Heart right ventricle (tissue), 16 donors: ENCODE data around the gene SLC29A1. TPM values are rescaled to one million over a fixed set of nuclear protein-coding genes. Genes with fewer than 3 reads are reported as not detected.

Experiments used
- ATAC-seq, 8 donors: fragments of 200-7000 bp; cut with Tn5 transposase; one replicate each; pipeline ENCODE4 v1.9.1; 2020; ENCODE audit warnings: mild to moderate bottlenecking in 8 of 8, moderate library complexity in 8 of 8, moderate number of reproducible peaks in 1 of 8
- DNase-seq, 2 donors: peaks; one replicate each; pipeline ENCODE4 v3.0.0-alpha.2; 2020
- H3K27ac ChIP-seq, 10 donors: fragments of 200-600 bp; sonication (generic) in 2 of 10; one replicate each; pipeline versions ENCODE4 v1.5.0 to v1.8.0; 2020 to 2022; ENCODE audit warnings: mild to moderate bottlenecking in 3 of 10
- H3K27me3 ChIP-seq, 7 donors: fragments of 200-600 bp; one replicate each; pipeline ENCODE4 v1.8.0; 2021 to 2022; ENCODE audit warnings: mild to moderate bottlenecking in 2 of 7
- H3K36me3 ChIP-seq, 9 donors: fragments of 200-600 bp; sonication (generic) in 1 of 9; one replicate each; pipeline versions ENCODE4 v1.5.0 to v1.8.0; 2020 to 2022; ENCODE audit warnings: mild to moderate bottlenecking in 2 of 9
- H3K4me1 ChIP-seq, 9 donors: fragments of 200-600 bp; sonication (generic) in 1 of 9; one replicate each; pipeline versions ENCODE4 v1.5.0 to v1.8.0; 2020 to 2022; ENCODE audit warnings: mild to moderate bottlenecking in 4 of 9
- H3K4me3 ChIP-seq, 10 donors: fragments of 200-600 bp; sonication (generic) in 2 of 10; one replicate each; pipeline versions ENCODE4 v1.5.0 to v1.8.0; 2020 to 2022; ENCODE audit warnings: mild to moderate bottlenecking in 7 of 10, moderate library complexity in 2 of 10
- H3K9me3 ChIP-seq, 11 donors: fragments of 200-600 bp in 10 of 11; sonication (generic) in 2 of 11; one replicate each; pipeline versions ENCODE4 v1.5.0 to v1.8.0; 2013 to 2022; ENCODE audit warnings: mild to moderate bottlenecking in 2 of 11, control low read depth in 1 of 11, moderate library complexity in 1 of 11
- CTCF ChIP-seq, 9 donors: fragments of 200-600 bp; sonication (generic) in 2 of 9; IDR thresholded peaks; one replicate each; pipeline versions ENCODE4 v1.5.0 to v1.8.0; 2021 to 2022; ENCODE audit warnings: antibody characterized with exemption in 9 of 9, mild to moderate bottlenecking in 5 of 9, moderate library complexity in 1 of 9
- WGBS, 2 donors: extraction: QIAGEN DNeasy Blood & Tissue Kit; methylation state at CpG; one replicate each; pipeline ENCODE4 v1.1.7; 2013; ENCODE audit warnings: inconsistent platforms in 1 of 2; 5-methylcytosine and 5-hydroxymethylcytosine counted together
- intact Hi-C, 10 donors: fragments of 100-400 bp; cut with DNase I; formaldehyde crosslinking; loops; one replicate each; pipeline versions ENCODE4 v1.11.1 to v1.14.2; 2022
- polyA plus RNA-seq, 2 donors: library from polyadenylated mRNA; stranded (reverse); fragments of 200-250 nt; gene quantifications; one replicate each; pipeline ENCODE4 v1.2.3, GENCODE V29; 2013
- total RNA-seq, 10 donors: library from RNA; stranded (reverse); fragmentation: NEBNext Ultra II Directional in 3 of 10; extraction: Animal tissue kit (Norgen Biotek cat#: 25700) in 3 of 10; gene quantifications; one replicate each; pipeline versions ENCODE4 v1.2.1 to v1.2.4, GENCODE V29; 2021 to 2023
- donor health status: Arrhythmogenic right ventricular cardiomyopathy.
- donor health status: ischemic (EF 13 %, LVEDD 7.1; RV severe dilation, severe dysfunction).
- donor health status: healthy with polysubstance abuse.
- donor health status: DM: no; HTN: yes; CAD: no.
- donor health status: DM: no; HTN: no; CAD: no.
- donor health status: ischemic (EF 25% LVEDD 6.9; RV normal size, moderate dysfunction).
- donor health status: ischemic (EF 25% LVEDD 5.7; RV mildly dilated, moderate dysfunction).
- donor health status: healthy.
- donor health status: DM: yes; HTN: yes; CAD: no.
- donor health status: Ischemic cardiomyopathy.
- donor health status: ischemic (EF 35%, LVEDD 5.7; RV mildly dilated, moderate dysfunction).
- donor health status: nonischemic (EF 11% LVEDD 7.7; RV severe dilation, severe dysfunction).
- donor health status: DM: yes; HTN: yes; CAD: no.
- donor health status: PGD.
- donor health status: ischemic (EF 29% LVEDD 5.4; RV normal size, mild dysfunction).
- donor health status: nonischemic (EF 23%, LVEDD 6.1; RV moderate dilation, normal function).

Gene SLC29A1
- total and polyA plus RNA-seq, 12 donors: 46.3 to 198 (median 136) TPM

GRCh38 chr6:44271914-44272313, 48.5 kb downstream of the SLC29A1 start:
- Histone ChIP-seq H3K9me3 (no peaks in the 10 kb centered on the region), H3K4me1 (peaks cover 0 to 10% (median 5%) of the 10 kb centered on the region in 9 donors), H3K36me3 (no peaks in the 10 kb centered on the region), H3K4me3 (no peak overlapping the region), H3K27me3 (peaks cover 23 to 92% (median 78%) of the 10 kb centered on the region in 7 donors), H3K27ac (no peak overlapping the region)
- DNase-seq (no peak), ATAC-seq (no peak)
- 29 to 59% methylated on average over 3 of the region's 3 CpGs for WGBS, 2 donors
- intact Hi-C loops: no loop called here
- no peak for TF ChIP-seq CTCF (IDR thresholded peaks at IDR 0.05)

- no peaks in the 10 kb centered on the region for H3K9me3 ChIP-seq
- DNase-seq (no peak), ATAC-seq (no peak)
- intact Hi-C loops: no loop called here
- no peaks in the 10 kb centered on the region for H3K36me3 ChIP-seq
- no peak overlapping the region for H3K4me3 ChIP-seq
- no peak overlapping the region for H3K27ac ChIP-seq
- peaks cover 0 to 10% (median 5%) of the 10 kb centered on the region in 9 donors for H3K4me1 ChIP-seq
- 76 to 84% methylated on average over 3 of the region's 3 CpGs for WGBS, 2 donors
- TF ChIP-seq CTCF (IDR thresholded peaks at IDR 0.05): no peak
- H3K27me3 ChIP-seq: peaks cover 23 to 97% (median 84%) of the 10 kb centered on the region in 7 donors
Observed at GRCh38 chr6:44272529-44272928, 49.1 kb downstream of the SLC29A1 start.

GRCh38 chr6:44272999-44273566, 49.7 kb downstream of the SLC29A1 start:
- peaks cover 0 to 10% (median 5%) of the 10 kb centered on the region in 9 donors for H3K4me1 ChIP-seq
- no peaks in the 10 kb centered on the region for H3K9me3 ChIP-seq
- DNase-seq (no peak), ATAC-seq (no peak)
- 86 to 91% methylated on average over 23 of the region's 23 CpGs for WGBS, 2 donors
- no peaks in the 10 kb centered on the region for H3K36me3 ChIP-seq
- peaks cover 23 to 99% (median 88%) of the 10 kb centered on the region in 7 donors for H3K27me3 ChIP-seq
- intact Hi-C loops: no loop called here
- no peak overlapping the region for H3K4me3 ChIP-seq
- no peak for TF ChIP-seq CTCF (IDR thresholded peaks at IDR 0.05)
- no peak overlapping the region for H3K27ac ChIP-seq

- Histone ChIP-seq H3K27me3 (peaks cover 23 to 99% (median 90%) of the 10 kb centered on the region in 7 donors), H3K9me3 (no peaks in the 10 kb centered on the region), H3K4me3 (no peak overlapping the region), H3K27ac (no peak overlapping the region), H3K36me3 (no peaks in the 10 kb centered on the region), H3K4me1 (peaks cover 0 to 10% (median 5%) of the 10 kb centered on the region in 9 donors)
- ATAC-seq: no peak
- no peak for DNase-seq
- WGBS, 2 donors: 76 to 81% methylated on average over 1 of the region's 1 CpG
- intact Hi-C loops: no loop called here
- no peak for TF ChIP-seq CTCF (IDR thresholded peaks at IDR 0.05)
Observed at GRCh38 chr6:44273617-44274016, 50.2 kb downstream of the SLC29A1 start.
